A549 (cell line): ENCODE results near the gene KCNJ6. TPM values are rescaled to one million over a fixed set of nuclear protein-coding genes. Genes with fewer than 3 reads are reported as not detected.

ENCODE experiments used
- ATAC-seq, 2 experiments: fragments of 200-7000 bp in 1 of 2; fragments of >200 bp in 1 of 2; cut with Nextera tagmentation in 1 of 2; cut with Tn5 transposase in 1 of 2; 3 replicates each; pipeline versions ENCODE4 v1.8.0 to v1.9.1; 2018 to 2020; ENCODE audit warnings: mild to moderate bottlenecking in 1 of 2, moderate library complexity in 1 of 2
- CTCF ChIA-PET: fragments of 300-600 bp; sonication (Branson Sonifier 250); formaldehyde crosslinking; extraction: SDS; loops from one replicate; lab custom pipeline; 2021; ENCODE audit warnings: antibody characterized with exemption, inconsistent platforms; lab: Yijun Ruan, JAX
- POLR2A ChIA-PET: fragments of 350-600 bp; formaldehyde crosslinking; extraction: SDS; loops from one replicate; lab custom pipeline; 2021; ENCODE audit warnings: antibody characterized with exemption, inconsistent platforms; lab: Yijun Ruan, JAX
- DNase-seq, 2 experiments: peaks; one replicate each; pipeline versions ENCODE4 v3.0.0 to v3.0.0-alpha.2; 2011 to 2016; ENCODE audit warnings: low read depth in 1 of 2, low spot score in 1 of 2
- FAIRE-seq: peaks from 2 replicates; lab custom pipeline; 2011; peaks lifted over from hg19 to GRCh38; lab: Jason Lieb, UNC
- H3K27ac ChIP-seq, 2 experiments: fragments of >200 bp; sonication (Bioruptor Twin); formaldehyde crosslinking; 3 replicates each; pipeline ENCODE4 v1.5.1; 2016 to 2017
- H3K4me1 ChIP-seq: fragments of >200 bp; sonication (Bioruptor Twin); formaldehyde crosslinking; 3 replicates; pipeline ENCODE4 v1.6.1; 2016
- H3K4me2 ChIP-seq: fragments of >200 bp; sonication (Bioruptor Twin); formaldehyde crosslinking; 3 replicates; pipeline ENCODE4 v1.6.1; 2016
- H3K4me3 ChIP-seq: fragments of >200 bp; sonication (Bioruptor Twin); formaldehyde crosslinking; 3 replicates; pipeline ENCODE4 v1.5.1; 2016
- H3K9me3 ChIP-seq: fragments of >200 bp; sonication (Bioruptor Twin); formaldehyde crosslinking; 3 replicates; pipeline ENCODE4 v1.6.1; 2016
- CBX8 ChIP-seq: fragments of 200-600 bp; sonication (generic); IDR thresholded peaks from 2 replicates; pipeline ENCODE4 v1.6.1; 2016
- CHD2 ChIP-seq: fragments of 150-350 bp; IDR thresholded peaks from 2 replicates; pipeline ENCODE4 v1.6.1; 2014; ENCODE audit warnings: low read length; ENCODE audit not compliant: partially characterized antibody
- EP300 ChIP-seq, 2 experiments: fragments of >200 bp; sonication (Bioruptor Twin); formaldehyde crosslinking; IDR thresholded peaks; 2 replicates in 1 of 2; 3 replicates in 1 of 2; pipeline ENCODE4 v1.6.1; 2016 to 2017
- FOSL2 ChIP-seq, 2 experiments: fragments of 450-650 bp in 1 of 2; fragments of >200 bp in 1 of 2; sonication (Bioruptor Twin) in 1 of 2; formaldehyde crosslinking; IDR thresholded peaks; 2 replicates each; pipeline versions ENCODE4 v1.5.0 to v1.6.1; 2016 to 2020; ENCODE audit warnings: mild to moderate bottlenecking in 1 of 2, moderate library complexity in 1 of 2
- FOXS1 ChIP-seq: fragments of 250-450 bp; sonication (Bioruptor Pico); IDR thresholded peaks from 2 replicates; pipeline ENCODE4 v1.5.0; 2020; ENCODE audit warnings: mild to moderate bottlenecking, moderate library complexity
- GATA3 ChIP-seq: IDR thresholded peaks from 2 replicates; pipeline ENCODE4 v1.6.1; 2012; ENCODE audit warnings: borderline replicate concordance
- HDAC2 ChIP-seq: fragments of 200-600 bp; sonication (generic); IDR thresholded peaks from 2 replicates; pipeline ENCODE4 v1.6.1; 2016
- JUN ChIP-seq, 2 experiments: fragments of >200 bp; sonication (Bioruptor Twin); formaldehyde crosslinking; IDR thresholded peaks; 2 replicates in 1 of 2; 3 replicates in 1 of 2; pipeline ENCODE4 v1.6.1; 2016 to 2017
- JUNB ChIP-seq: fragments of >200 bp; sonication (Bioruptor Twin); formaldehyde crosslinking; IDR thresholded peaks from 2 replicates; pipeline ENCODE4 v1.6.1; 2016
- KDM5A ChIP-seq: fragments of 200-600 bp; sonication (generic); IDR thresholded peaks from 2 replicates; pipeline ENCODE4 v1.6.1; 2016; ENCODE audit warnings: antibody characterized with exemption, mild to moderate bottlenecking
- MAFK ChIP-seq: fragments of 450-650 bp; IDR thresholded peaks from 2 replicates; pipeline ENCODE4 v1.6.1; 2014; ENCODE audit not compliant: partially characterized antibody
- MYC ChIP-seq: IDR thresholded peaks from 2 replicates; pipeline ENCODE4 v1.6.1; 2012; ENCODE audit warnings: mild to moderate bottlenecking, inconsistent platforms, low read length, improper control_type of control experiment, borderline replicate concordance
- NFE2L2 ChIP-seq: fragments of 150-350 bp; conservative IDR thresholded peaks from 2 replicates; pipeline ENCODE4 v1.6.1; 2014; ENCODE audit warnings: low read length
- NPAS2 ChIP-seq: fragments of 250-450 bp; sonication (Bioruptor Pico); IDR thresholded peaks from 2 replicates; pipeline ENCODE4 v1.8.0; 2022; ENCODE audit warnings: mild to moderate bottlenecking, moderate library complexity, borderline replicate concordance
- PBX3 ChIP-seq: IDR thresholded peaks from 2 replicates; pipeline ENCODE4 v1.6.1; 2012
- PHF8 ChIP-seq: fragments of 200-600 bp; sonication (generic); IDR thresholded peaks from 2 replicates; pipeline ENCODE4 v1.6.1; 2016; ENCODE audit warnings: low read depth, mild to moderate bottlenecking, antibody characterized with exemption, moderate library complexity, borderline replicate concordance
- POLR2A ChIP-seq: IDR thresholded peaks from 2 replicates; pipeline ENCODE4 v1.6.1; 2012; ENCODE audit warnings: mild to moderate bottlenecking, low read length
- RAD21 ChIP-seq, 2 experiments: fragments of >200 bp in 1 of 2; sonication (Bioruptor Twin) in 1 of 2; formaldehyde crosslinking in 1 of 2; IDR thresholded peaks in 1 of 2; conservative IDR thresholded peaks in 1 of 2; 2 replicates in 1 of 2; 3 replicates in 1 of 2; pipeline ENCODE4 v1.6.1; 2012 to 2018; ENCODE audit warnings: inconsistent platforms in 1 of 2
- RARB ChIP-seq: fragments of 250-450 bp; sonication (Bioruptor Pico); IDR thresholded peaks from 2 replicates; pipeline ENCODE4 v1.8.0; 2021; ENCODE audit warnings: mild to moderate bottlenecking, moderate library complexity
- SMC3 ChIP-seq: fragments of >200 bp; sonication (Bioruptor Twin); formaldehyde crosslinking; IDR thresholded peaks from 3 replicates; pipeline ENCODE4 v1.6.1; 2018; ENCODE audit warnings: inconsistent platforms
- TP53 ChIP-seq: fragments of 250-450 bp; sonication (Bioruptor Pico); IDR thresholded peaks from 2 replicates; pipeline ENCODE4 v1.5.0; 2021; ENCODE audit warnings: mild to moderate bottlenecking, moderate library complexity
- USF2 ChIP-seq: fragments of 450-650 bp; IDR thresholded peaks from 2 replicates; pipeline ENCODE4 v1.6.1; 2014; ENCODE audit warnings: antibody characterized with exemption
- ZC3H11A ChIP-seq: fragments of 450-650 bp; IDR thresholded peaks from 2 replicates; pipeline ENCODE4 v1.6.1; 2014; ENCODE audit warnings: antibody characterized with exemption, mild to moderate bottlenecking
- WGBS: methylation state at CpG from one replicate; pipeline ENCODE4 v1.1.6; 2017; ENCODE audit errors: missing lambda C conversion rate; 5-methylcytosine and 5-hydroxymethylcytosine counted together
- polyA plus RNA-seq, 4 experiments: library from polyadenylated mRNA; depleted of rRNA in 3 of 4; stranded (reverse); fragments of >200 nt; fragmentation: RNase III in 1 of 4; extraction: RNeasy Plus Mini Kit Qiagen cat#74134 plus additional on column Dnase treatment in 1 of 4; gene quantifications; 2 replicates in 3 of 4; 3 replicates in 1 of 4; pipeline ENCODE4 v1.2.3, GENCODE V29; 2011 to 2017
- TF ChIP-seq, protein P1 (sequence below): IDR thresholded peaks from 2 replicates; pipeline ENCODE4 v1.6.1; 2012
- TF ChIP-seq, protein P2 (sequence below): fragments of >200 bp; sonication (Bioruptor Twin); formaldehyde crosslinking; IDR thresholded peaks from 3 replicates; pipeline ENCODE4 v1.5.1; 2016
- TF ChIP-seq, protein P3 (sequence below): IDR thresholded peaks from 2 replicates; pipeline ENCODE4 v1.6.1; 2012; ENCODE audit warnings: low read depth, borderline replicate concordance

The KCNJ6 gene
- polyA plus RNA-seq, 2 of the 4 experiments (the other 2 are of a cell fraction), result 0.68 to 1.4 TPM

DNA sequence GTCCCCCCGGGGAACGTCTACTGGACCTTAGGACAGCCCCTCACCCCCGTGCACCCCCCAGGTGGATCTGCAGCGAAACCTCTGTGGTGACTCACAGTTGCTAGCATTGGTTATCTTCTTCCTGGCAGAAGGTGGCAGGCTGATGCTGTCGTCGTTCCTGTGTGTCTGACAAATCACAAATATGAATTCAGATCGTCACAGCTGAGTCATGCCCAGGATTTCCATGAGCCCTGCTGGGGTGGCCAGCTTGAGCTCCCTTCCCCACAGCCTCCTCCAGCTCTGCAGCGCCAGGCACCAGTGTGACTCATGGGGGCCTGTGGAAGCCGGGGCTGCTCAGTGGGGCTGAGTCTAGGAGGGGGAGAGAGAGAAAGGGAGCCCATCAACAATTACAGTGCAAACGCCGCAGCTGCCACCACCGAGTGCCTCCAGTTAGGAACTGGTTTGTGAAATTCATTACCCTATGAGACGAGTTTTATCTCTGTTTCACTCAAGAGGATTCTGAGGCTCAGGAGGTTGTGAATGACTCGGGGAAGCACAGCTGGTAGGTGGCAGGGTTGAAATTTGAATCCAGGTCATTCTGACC lies 351.8 kb downstream of the KCNJ6 start:
- CTCF ChIA-PET, result interaction anchor here (0.7 to 2.8 kb wide), 23 partner anchors 10 to 1151 kb away, joined by 3 to 13 read pairs (median 4); no protein-coding TSS in a partner anchor
- POLR2A ChIA-PET, result interaction anchor here (0.8 to 2.2 kb wide), 33 partner anchors 10 to 788 kb away, joined by 3 to 18 read pairs (median 5); partner anchors contain the start of genes DYRK1A, HLCS and VPS26C
- ATAC-seq, result peak; percentile 93 to 94
- H3K4me1 ChIP-seq, result peaks cover 21% of the 10 kb centered on the region
- peak; percentile 68 to 96 for DNase-seq
- peak overlapping the region; percentile 96 to 98 for H3K27ac ChIP-seq
- WGBS, result 1% methylated on average over 11 of the region's 14 CpGs
- no peaks in the 10 kb centered on the region for H3K9me3 ChIP-seq
- peak overlapping the region; percentile 61 for H3K4me3 ChIP-seq
- H3K4me2 ChIP-seq, result peak overlapping the region; percentile 82
- TF ChIP-seq EP300 (IDR thresholded peaks at IDR 0.05) (peak in 1 of 2 experiments; percentile 33; a peak in 1 of 5 replicates), RARB (CRISPR knock-in tag) (no peak), FOXS1 (CRISPR knock-in tag) (no peak), MYC (no peak), JUNB (peak; percentile 69), MAFK (peak; percentile 57), GATA3 (peak; percentile 49), HDAC2 (no peak), SMC3 (peak; percentile 41; the same call in 2 of the 3 replicates), FOSL2 (IDR thresholded peaks at IDR 0.05) (peak; percentile 81), FOSL2 (CRISPR knock-in tag; IDR thresholded peaks at IDR 0.05) (peak; percentile 96), RAD21 (conservative IDR thresholded peaks at IDR 0.05 in 1 of 2, IDR thresholded peaks at IDR 0.05 in 1 of 2) (peak; percentile 36 to 58; a peak in 3 of 5 replicates), CHD2 (no peak), ZC3H11A (no peak), TP53 (no peak), KDM5A (no peak), PBX3 (0 out of 2 replicates have a peak, but pooled peaks have one; percentile 13)
- TF ChIP-seq, protein P1, sequence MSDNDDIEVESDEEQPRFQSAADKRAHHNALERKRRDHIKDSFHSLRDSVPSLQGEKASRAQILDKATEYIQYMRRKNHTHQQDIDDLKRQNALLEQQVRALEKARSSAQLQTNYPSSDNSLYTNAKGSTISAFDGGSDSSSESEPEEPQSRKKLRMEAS, result peak; percentile 22
- TF ChIP-seq, protein P2, sequence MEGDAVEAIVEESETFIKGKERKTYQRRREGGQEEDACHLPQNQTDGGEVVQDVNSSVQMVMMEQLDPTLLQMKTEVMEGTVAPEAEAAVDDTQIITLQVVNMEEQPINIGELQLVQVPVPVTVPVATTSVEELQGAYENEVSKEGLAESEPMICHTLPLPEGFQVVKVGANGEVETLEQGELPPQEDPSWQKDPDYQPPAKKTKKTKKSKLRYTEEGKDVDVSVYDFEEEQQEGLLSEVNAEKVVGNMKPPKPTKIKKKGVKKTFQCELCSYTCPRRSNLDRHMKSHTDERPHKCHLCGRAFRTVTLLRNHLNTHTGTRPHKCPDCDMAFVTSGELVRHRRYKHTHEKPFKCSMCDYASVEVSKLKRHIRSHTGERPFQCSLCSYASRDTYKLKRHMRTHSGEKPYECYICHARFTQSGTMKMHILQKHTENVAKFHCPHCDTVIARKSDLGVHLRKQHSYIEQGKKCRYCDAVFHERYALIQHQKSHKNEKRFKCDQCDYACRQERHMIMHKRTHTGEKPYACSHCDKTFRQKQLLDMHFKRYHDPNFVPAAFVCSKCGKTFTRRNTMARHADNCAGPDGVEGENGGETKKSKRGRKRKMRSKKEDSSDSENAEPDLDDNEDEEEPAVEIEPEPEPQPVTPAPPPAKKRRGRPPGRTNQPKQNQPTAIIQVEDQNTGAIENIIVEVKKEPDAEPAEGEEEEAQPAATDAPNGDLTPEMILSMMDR, result peak; percentile 27; the same call in 2 of the 3 replicates
- TF ChIP-seq, protein P3, sequence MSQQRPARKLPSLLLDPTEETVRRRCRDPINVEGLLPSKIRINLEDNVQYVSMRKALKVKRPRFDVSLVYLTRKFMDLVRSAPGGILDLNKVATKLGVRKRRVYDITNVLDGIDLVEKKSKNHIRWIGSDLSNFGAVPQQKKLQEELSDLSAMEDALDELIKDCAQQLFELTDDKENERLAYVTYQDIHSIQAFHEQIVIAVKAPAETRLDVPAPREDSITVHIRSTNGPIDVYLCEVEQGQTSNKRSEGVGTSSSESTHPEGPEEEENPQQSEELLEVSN, result peak; percentile 9; the same call in 1 of the 2 replicates
- FAIRE-seq, result no peak

- CTCF ChIA-PET, result interaction anchor here (0.7 to 2.8 kb wide), 23 partner anchors 9 to 1152 kb away, joined by 3 to 13 read pairs (median 4); no protein-coding TSS in a partner anchor
- Histone ChIP-seq H3K4me2 (peak overlapping the region; percentile 82), H3K9me3 (no peaks in the 10 kb centered on the region), H3K4me1 (peaks cover 21% of the 10 kb centered on the region), H3K4me3 (peak overlapping the region; percentile 61), H3K27ac (peak overlapping the region; percentile 96 to 98)
- ATAC-seq (peak; percentile 81 to 91), FAIRE-seq (no peak), DNase-seq (peak; percentile 66 to 93)
- 0% methylated on average over 1 of the region's 67 CpGs for WGBS
- POLR2A ChIA-PET, result interaction anchor here (0.6 to 2.2 kb wide), 37 partner anchors 9 to 788 kb away, joined by 3 to 18 read pairs (median 5); partner anchors contain the start of genes DYRK1A, HLCS and VPS26C
- TF ChIP-seq JUN (IDR thresholded peaks at IDR 0.05) (peak; percentile 38 to 87; a peak in 3 of 5 replicates), NPAS2 (CRISPR knock-in tag) (peak; percentile 90), CHD2 (no peak), ZC3H11A (no peak), NFE2L2 (no peak), CBX8 (no peak), RAD21 (conservative IDR thresholded peaks at IDR 0.05 in 1 of 2, IDR thresholded peaks at IDR 0.05 in 1 of 2) (peak in 1 of 2 experiments; percentile 21; a peak in 1 of 5 replicates), POLR2A (peak; percentile 76), PHF8 (peak; percentile 30; the same call in 1 of the 2 replicates), USF2 (peak; percentile 99)
- TF ChIP-seq, protein P1, result peak; percentile 90
- TF ChIP-seq, protein P3, result peak; percentile 66
- TF ChIP-seq, protein P2, result 0 out of 3 replicates have a peak, but pooled peaks have one; percentile 20
Measured at GRCh38 chr21:37563641-37564340, 352.5 kb downstream of the KCNJ6 start.
